GM18502 (cell line): ENCODE data around the gene ELAC2.

Experiments
- ATAC-seq: cut with Tn5 transposase; IDR thresholded peaks from one replicate; pipeline ENCODE4 v1.9.1; 2021; ENCODE audit warnings: mild to moderate bottlenecking; ENCODE audit not compliant: unreplicated experiment, poor library complexity

The ELAC2 gene

DNA sequence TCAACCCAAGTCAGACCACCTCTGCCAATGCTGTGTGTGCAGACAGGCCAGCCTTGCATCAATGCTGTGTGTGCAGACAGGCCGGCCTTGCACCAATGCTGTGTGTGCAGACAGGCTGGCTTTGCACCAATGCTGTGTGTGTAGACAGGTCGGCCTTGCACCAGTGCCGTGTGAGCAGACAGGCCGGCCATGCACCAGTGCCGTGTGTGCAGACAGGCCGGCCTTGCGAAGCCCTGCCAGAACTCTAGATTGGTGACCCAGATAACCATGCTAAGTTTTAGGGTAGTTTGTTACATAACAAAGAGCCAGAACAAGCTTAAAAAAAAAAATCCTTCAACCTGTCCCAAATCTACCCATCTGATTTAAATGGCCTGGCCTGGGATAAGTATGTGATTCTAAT is 54.3 kb downstream of the ELAC2 start:
- ATAC-seq, result no peak

DNA sequence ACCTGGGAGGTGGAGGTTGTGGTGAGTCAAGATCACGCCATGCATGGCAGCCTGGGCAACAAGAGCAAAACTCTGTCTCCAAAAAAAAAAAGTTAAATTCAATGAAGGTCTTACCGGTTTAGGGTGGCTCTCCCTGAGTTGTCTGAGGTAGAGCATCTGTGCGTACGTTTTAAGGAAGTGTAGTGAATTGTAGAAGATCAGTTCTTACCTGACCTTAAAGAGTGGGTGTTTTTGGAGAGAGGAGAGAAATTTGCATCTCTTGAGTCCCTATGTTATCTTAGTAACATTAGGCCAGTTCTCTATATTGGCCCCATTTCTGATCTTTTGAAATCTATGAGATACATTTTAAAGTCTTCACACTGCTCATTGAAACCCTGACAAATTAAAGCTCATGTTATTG is 56.2 kb downstream of the ELAC2 start:
- ATAC-seq, result no peak

DNA sequence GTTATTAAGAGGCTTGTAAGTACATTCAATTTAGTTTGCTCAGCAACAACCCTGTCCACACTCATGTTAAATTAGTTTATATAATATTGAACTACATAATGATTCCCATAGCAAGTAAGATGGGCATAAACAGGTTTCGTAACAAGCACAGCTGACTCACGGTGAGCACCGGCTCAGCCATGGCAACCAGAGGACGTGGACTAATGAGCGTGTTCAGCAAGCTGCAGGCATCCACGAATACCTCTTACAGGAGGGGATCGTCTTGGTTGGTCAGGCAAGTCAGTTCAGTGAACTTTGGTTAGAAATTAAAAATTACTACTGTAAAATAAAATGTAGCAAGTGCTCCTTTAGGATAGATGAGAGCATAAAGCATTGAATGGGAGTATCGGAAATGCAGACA is 58.4 kb downstream of the ELAC2 start:
- no peak for ATAC-seq

DNA sequence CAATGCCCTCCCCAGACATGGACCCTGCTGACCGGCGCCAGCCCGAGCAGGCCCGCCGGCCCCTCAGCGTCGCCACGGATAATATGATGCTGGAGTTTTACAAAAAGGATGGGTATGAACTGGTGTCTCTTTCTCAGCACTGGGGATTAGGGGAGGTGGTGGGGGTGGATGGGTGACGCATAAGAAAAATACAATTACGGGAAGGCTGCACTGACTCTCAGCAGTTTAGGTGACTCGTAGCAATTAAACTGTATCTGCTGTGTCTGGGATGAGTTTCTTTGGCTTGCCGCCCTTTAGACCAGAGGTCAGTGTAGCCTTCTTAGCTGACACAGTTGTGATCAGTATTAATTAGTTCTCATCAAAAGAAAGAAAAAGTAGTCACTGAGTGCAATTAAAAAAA is 59.0 kb downstream of the ELAC2 start:
- no peak for ATAC-seq

DNA sequence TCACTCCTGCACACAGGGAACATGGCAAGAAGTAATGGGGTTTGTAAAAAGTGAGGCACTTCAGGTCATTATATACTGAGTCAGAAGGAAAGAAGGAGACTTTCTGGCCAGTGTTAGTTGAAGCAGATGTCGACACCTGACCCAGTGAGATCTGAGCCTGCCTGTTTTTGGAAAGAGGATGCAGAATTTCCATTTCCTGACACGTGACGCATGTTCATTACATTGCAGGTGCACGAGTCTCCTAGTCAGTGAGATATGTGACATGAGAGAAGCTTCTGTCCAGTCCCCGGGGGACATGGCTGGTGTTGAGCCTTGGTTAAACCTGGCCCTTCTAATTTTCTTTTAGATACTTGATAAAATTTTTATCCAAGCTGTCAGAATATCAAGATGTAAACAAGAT is 62.3 kb downstream of the ELAC2 start:
- no peak for ATAC-seq

DNA sequence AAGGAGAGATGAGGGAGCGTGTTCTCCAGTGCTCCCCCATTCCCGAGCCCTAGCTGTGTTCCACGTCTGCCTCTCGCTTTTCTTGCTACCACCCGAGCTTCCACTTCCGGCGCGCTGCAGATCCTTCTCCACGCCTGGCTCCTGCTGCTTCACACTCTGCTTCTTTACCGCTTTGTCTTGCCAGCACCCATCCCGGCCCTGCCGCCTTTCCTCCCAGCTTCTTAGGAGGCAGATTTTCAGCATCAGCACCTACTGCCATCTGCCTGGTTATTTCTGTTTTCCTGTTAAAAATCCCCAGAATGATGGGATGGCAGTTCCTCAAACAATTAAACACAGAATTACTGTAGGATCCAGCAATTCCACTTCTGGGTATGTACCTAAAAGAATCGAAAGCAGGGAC is 64.7 kb downstream of the ELAC2 start:
- no peak for ATAC-seq

DNA sequence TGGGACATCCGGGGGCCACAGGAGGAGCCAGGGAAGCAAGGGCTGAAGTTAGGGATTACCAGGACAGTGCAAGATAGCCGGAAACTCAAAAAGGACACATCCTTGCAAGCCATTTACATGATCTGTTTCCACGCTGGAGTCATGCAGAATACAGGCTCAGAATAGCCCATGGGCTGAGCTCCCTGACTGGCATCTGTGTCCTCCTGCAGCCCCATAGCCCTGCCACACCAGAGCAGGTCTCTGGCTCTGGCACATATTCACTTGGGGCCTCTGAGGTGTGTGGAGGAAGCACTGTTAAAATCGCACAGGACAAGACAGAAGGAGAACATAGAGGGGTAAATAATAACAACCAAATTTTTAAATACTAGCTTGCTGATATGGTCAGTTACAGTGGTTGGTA is 65.8 kb downstream of the ELAC2 start:
- no peak for ATAC-seq

DNA sequence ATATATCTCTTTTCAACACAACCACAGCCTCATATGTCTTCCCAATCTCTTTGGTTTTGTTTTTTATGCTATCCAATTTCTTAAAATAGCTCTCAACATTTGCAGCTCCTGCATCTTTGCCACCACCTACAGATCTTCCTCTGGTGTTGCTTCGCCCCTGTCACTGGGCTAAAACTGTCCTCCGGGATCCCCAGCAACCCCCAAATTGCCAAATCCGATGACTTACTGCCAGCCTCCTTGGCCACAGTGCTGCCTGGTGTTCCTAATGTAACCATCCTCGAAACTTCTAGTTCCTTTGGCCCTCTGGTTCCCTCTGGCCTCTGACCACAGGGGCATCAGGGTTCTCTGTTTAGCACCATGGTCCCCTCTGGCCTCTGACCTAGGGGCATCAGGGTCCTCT is 70.8 kb downstream of the ELAC2 start:
- no peak for ATAC-seq
